Breast epithelium (tissue), 3 donors: Measurements from ENCODE around the gene RAP1GAP2.

Source experiments
- CTCF ChIP-seq, 3 donors: fragments of 450-650 bp; IDR thresholded peaks; one replicate each; pipeline ENCODE4 v1.5.1; 2016 to 2017; ENCODE audit warnings: antibody characterized with exemption in 3 of 3, mild to moderate bottlenecking in 3 of 3, moderate library complexity in 3 of 3
- POLR2A ChIP-seq: fragments of 450-650 bp; IDR thresholded peaks from one replicate; pipeline ENCODE4 v1.6.1; 2016; ENCODE audit warnings: antibody characterized with exemption, mild to moderate bottlenecking, moderate library complexity

- TF ChIP-seq CTCF (IDR thresholded peaks at IDR 0.05) (no peak), POLR2A (no peak)
These were observed 237.7 kb downstream of the RAP1GAP2 start for GRCh38 chr17:3033741-3034577.
